H9 (cell line): ENCODE results near the gene OR2AT4. TPM values are rescaled to one million over a fixed set of nuclear protein-coding genes. Genes with fewer than 3 reads are reported as not detected.

ENCODE experiments used
- DNase-seq: peaks from one replicate; pipeline ENCODE4 v3.0.0-alpha.2; 2017
- H2AFZ ChIP-seq: one replicate; pipeline ENCODE4 v1.6.1; 2013; ENCODE audit warnings: mild to moderate bottlenecking, low read length, control low read depth, moderate library complexity
- H2AK5ac ChIP-seq: 2 replicates; pipeline ENCODE4 v1.6.1; 2013; ENCODE audit warnings: low read length, control low read depth, mixed read lengths; ENCODE audit not compliant: insufficient read length
- H2BK120ac ChIP-seq: one replicate; pipeline ENCODE4 v1.6.1; 2013; ENCODE audit warnings: low read depth, mild to moderate bottlenecking, low read length, control low read depth, inconsistent platforms; ENCODE audit not compliant: poor library complexity, severe bottlenecking
- H2BK12ac ChIP-seq: 2 replicates; pipeline ENCODE4 v1.6.1; 2013; ENCODE audit warnings: low read length, control low read depth, mixed read lengths, low read depth; ENCODE audit not compliant: insufficient read length
- H2BK15ac ChIP-seq: 2 replicates; pipeline ENCODE4 v1.6.1; 2013; ENCODE audit warnings: low read depth, low read length, control low read depth
- H2BK20ac ChIP-seq: one replicate; pipeline ENCODE4 v1.6.1; 2013; ENCODE audit warnings: low read depth, mild to moderate bottlenecking, low read length, control low read depth, inconsistent platforms; ENCODE audit not compliant: poor library complexity, severe bottlenecking
- H2BK5ac ChIP-seq: 2 replicates; pipeline ENCODE4 v1.6.1; 2013; ENCODE audit warnings: low read length, control low read depth, mixed read lengths; ENCODE audit not compliant: insufficient read length
- H3K14ac ChIP-seq: 2 replicates; pipeline ENCODE4 v1.6.1; 2013; ENCODE audit warnings: low read length, control low read depth; ENCODE audit not compliant: insufficient read depth
- H3K18ac ChIP-seq: 2 replicates; pipeline ENCODE4 v1.6.1; 2013; ENCODE audit warnings: low read depth, mild to moderate bottlenecking, mixed read lengths, low read length, control low read depth; ENCODE audit not compliant: insufficient read length
- H3K23ac ChIP-seq: 2 replicates; pipeline ENCODE4 v1.6.1; 2013; ENCODE audit warnings: low read length, control low read depth, mixed read lengths, low read depth; ENCODE audit not compliant: insufficient read length
- H3K23me2 ChIP-seq: 2 replicates; pipeline ENCODE4 v1.6.1; 2013; ENCODE audit warnings: low read depth, mild to moderate bottlenecking, mixed read lengths, low read length, control low read depth; ENCODE audit not compliant: insufficient read length, poor library complexity, severe bottlenecking
- H3K27ac ChIP-seq: 2 replicates; pipeline ENCODE4 v1.5.1; 2013; ENCODE audit warnings: low read length, control low read depth, mixed read lengths, low read depth; ENCODE audit not compliant: insufficient read length
- H3K27me3 ChIP-seq: 2 replicates; pipeline ENCODE4 v1.6.1; 2013; ENCODE audit warnings: low read length, control low read depth, inconsistent platforms; ENCODE audit not compliant: insufficient read depth
- H3K4ac ChIP-seq: 2 replicates; pipeline ENCODE4 v1.6.1; 2013; ENCODE audit warnings: low read depth, mild to moderate bottlenecking, control low read depth, inconsistent platforms, low read length, moderate library complexity
- H3K4me1 ChIP-seq: 2 replicates; pipeline ENCODE4 v1.6.1; 2013; ENCODE audit warnings: low read length, control low read depth, inconsistent platforms; ENCODE audit not compliant: insufficient read depth
- H3K4me2 ChIP-seq: 2 replicates; pipeline ENCODE4 v1.6.1; 2013; ENCODE audit warnings: low read length, control low read depth, mixed read lengths; ENCODE audit not compliant: insufficient read length, insufficient read depth
- H3K56ac ChIP-seq: 2 replicates; pipeline ENCODE4 v1.6.1; 2013; ENCODE audit warnings: low read depth, mild to moderate bottlenecking, mixed read lengths, low read length, control low read depth; ENCODE audit not compliant: insufficient read length
- H3K79me1 ChIP-seq: 2 replicates; pipeline ENCODE4 v1.6.1; 2013; ENCODE audit warnings: low read depth, mild to moderate bottlenecking, moderate library complexity, low read length, control low read depth, inconsistent platforms; ENCODE audit not compliant: insufficient read depth, poor library complexity, severe bottlenecking
- H3K79me2 ChIP-seq: 2 replicates; pipeline ENCODE4 v1.6.1; 2013; ENCODE audit warnings: low read length, control low read depth, inconsistent platforms; ENCODE audit not compliant: insufficient read depth
- H3K9ac ChIP-seq: 2 replicates; pipeline ENCODE4 v1.6.1; 2013; ENCODE audit warnings: low read length, control low read depth, mixed read lengths; ENCODE audit not compliant: insufficient read length; ENCODE audit errors: extremely low read depth
- H3K9me3 ChIP-seq: one replicate; pipeline ENCODE4 v1.6.1; 2013; ENCODE audit warnings: low read depth, low read length, inconsistent platforms; ENCODE audit not compliant: control insufficient read depth
- H3T11ph ChIP-seq: one replicate; pipeline ENCODE4 v1.6.1; 2013; ENCODE audit warnings: mild to moderate bottlenecking, low read length, control low read depth, inconsistent platforms
- H4K20me1 ChIP-seq: one replicate; pipeline ENCODE4 v1.6.1; 2013; ENCODE audit not compliant: control insufficient read depth, insufficient read length, insufficient read depth
- H4K5ac ChIP-seq: 2 replicates; pipeline ENCODE4 v1.6.1; 2013; ENCODE audit warnings: low read depth, mild to moderate bottlenecking, mixed read lengths, low read length, control low read depth; ENCODE audit not compliant: insufficient read length
- H4K8ac ChIP-seq: replicated peaks from 2 replicates; pipeline ENCODE4 v1.6.1; 2013; ENCODE audit warnings: low read length, control low read depth, mixed read lengths, low read depth; ENCODE audit not compliant: insufficient read length
- H4K91ac ChIP-seq: 2 replicates; pipeline ENCODE4 v1.6.1; 2013; ENCODE audit warnings: low read depth, mild to moderate bottlenecking, moderate library complexity, mixed read lengths, low read length, control low read depth; ENCODE audit not compliant: insufficient read length
- H3K27ac Mint-ChIP-seq, 3 experiments: 2 replicates in 2 of 3; 3 replicates in 1 of 3; pipeline ENCODE4 v1.8.0; 2020 to 2021; ENCODE audit warnings: mixed read lengths in 3 of 3, mild to moderate bottlenecking in 1 of 3, moderate library complexity in 1 of 3
- H3K27me3 Mint-ChIP-seq: 2 replicates; pipeline ENCODE4 v1.8.0; 2021; ENCODE audit warnings: low read depth, mild to moderate bottlenecking, moderate library complexity, mixed read lengths
- H3K36me3 Mint-ChIP-seq, 3 experiments: 2 replicates in 2 of 3; 3 replicates in 1 of 3; pipeline ENCODE4 v1.8.0; 2020 to 2021; ENCODE audit warnings: low read depth in 3 of 3, mixed read lengths in 3 of 3; ENCODE audit not compliant: insufficient read depth in 1 of 3
- H3K4me1 Mint-ChIP-seq, 2 experiments: 2 replicates each; pipeline ENCODE4 v1.8.0; 2020; ENCODE audit warnings: mixed read lengths in 2 of 2
- H3K4me3 Mint-ChIP-seq, 2 experiments: 2 replicates in 1 of 2; 3 replicates in 1 of 2; pipeline ENCODE4 v1.8.0; 2020 to 2021; ENCODE audit warnings: mild to moderate bottlenecking in 2 of 2, mixed read lengths in 2 of 2, moderate library complexity in 1 of 2
- H3K9me3 Mint-ChIP-seq, 2 experiments: 2 replicates in 1 of 2; 3 replicates in 1 of 2; pipeline ENCODE4 v1.8.0; 2020; ENCODE audit warnings: mild to moderate bottlenecking in 2 of 2, mixed read lengths in 2 of 2, moderate library complexity in 1 of 2
- CTCF ChIP-seq: fragments of 200-600 bp; sonication (generic); conservative IDR thresholded peaks from 3 replicates; pipeline ENCODE4 v1.8.0; 2021; ENCODE audit warnings: antibody characterized with exemption, mild to moderate bottlenecking
- WGBS: extraction: QIAGEN DNeasy Blood & Tissue Kit; methylation state at CpG from one replicate; pipeline ENCODE4 v1.1.7; 2013; ENCODE audit warnings: missing lambda C conversion rate, low lambda C conversion rate, mixed read lengths; ENCODE audit not compliant: insufficient read length; ENCODE audit errors: extremely low coverage; 5-methylcytosine and 5-hydroxymethylcytosine counted together
- total RNA-seq: library from RNA; stranded (reverse); gene quantifications from 2 replicates; pipeline ENCODE4 v1.2.1, GENCODE V29; 2021

Gene OR2AT4
- total RNA-seq, 1 experiment from 2014 or later = not detected

- H3K4me3 Mint-ChIP-seq = no peak overlapping the region
- Histone ChIP-seq H3K27me3 (no peaks in the 10 kb centered on the region), H3K79me2 (no peaks in the 10 kb centered on the region), H3K4ac (no peak overlapping the region), H2BK5ac (no peak overlapping the region), H2BK20ac (no peak overlapping the region), H4K20me1 (no peaks in the 10 kb centered on the region), H2AFZ (no peak overlapping the region), H2BK12ac (no peak overlapping the region), H3K9ac (no peak overlapping the region), H3K18ac (no peak overlapping the region), H2AK5ac (no peak overlapping the region), H3T11ph (no peak overlapping the region), H4K91ac (no peak overlapping the region), H3K9me3 (no peaks in the 10 kb centered on the region), H2BK120ac (no peak overlapping the region), H3K4me1 (no peaks in the 10 kb centered on the region), H4K5ac (no peak overlapping the region), H4K8ac (no peak overlapping the region), H3K4me2 (no peak overlapping the region), H3K56ac (no peak overlapping the region), H2BK15ac (no peak overlapping the region), H3K79me1 (no peaks in the 10 kb centered on the region), H3K14ac (no peak overlapping the region), H3K23ac (no peak overlapping the region), H3K27ac (no peak overlapping the region), H3K23me2 (no peaks in the 10 kb centered on the region)
- H3K27me3 Mint-ChIP-seq = peaks cover 13% of the 10 kb centered on the region
- no peak overlapping the region for H3K27ac Mint-ChIP-seq
- no peak for TF ChIP-seq CTCF
- H3K4me1 Mint-ChIP-seq = peaks cover 6 to 14% of the 10 kb centered on the region in 2 experiments
- H3K9me3 Mint-ChIP-seq = no peaks in the 10 kb centered on the region
- no CpG with 5 or more reads among the region's 7 CpGs for WGBS
- no peaks in the 10 kb centered on the region for H3K36me3 Mint-ChIP-seq
- DNase-seq = no peak
These were observed 19.4 kb downstream of the OR2AT4 start for GRCh38 chr11:75077316-75077715.
